Muscle layer of colon (tissue), 2 donors: ENCODE measurements around the gene CPNE2.
"Not testable (repeated sequence)": the region's sequence is repeated elsewhere in the genome, so short reads cannot be mapped to it uniquely, and the experiment has no call there.

ENCODE experiments used
- H3K27ac ChIP-seq: one replicate; pipeline ENCODE4 v1.7.0; 2013; ENCODE audit warnings: low read depth, mild to moderate bottlenecking, low read length, moderate library complexity
- H3K27me3 ChIP-seq, 2 donors: one replicate each; pipeline ENCODE4 v1.7.0; 2013; ENCODE audit warnings: low read length in 2 of 2, mild to moderate bottlenecking in 2 of 2; ENCODE audit not compliant: insufficient read depth in 2 of 2, control insufficient read depth in 1 of 2
- H3K36me3 ChIP-seq: one replicate; pipeline ENCODE4 v1.7.0; 2013; ENCODE audit warnings: mild to moderate bottlenecking, low read length; ENCODE audit not compliant: insufficient read depth
- H3K4me1 ChIP-seq: one replicate; pipeline ENCODE4 v1.7.0; 2013; ENCODE audit warnings: mild to moderate bottlenecking, low read length; ENCODE audit not compliant: insufficient read depth
- H3K4me3 ChIP-seq, 2 donors: one replicate each; pipeline ENCODE4 v1.7.0; 2013; ENCODE audit warnings: low read length in 2 of 2, low read depth in 1 of 2, mild to moderate bottlenecking in 1 of 2, moderate library complexity in 1 of 2
- H3K9ac ChIP-seq: one replicate; pipeline ENCODE4 v1.7.0; 2013; ENCODE audit warnings: low read length
- H3K9me3 ChIP-seq: one replicate; pipeline ENCODE4 v1.7.0; 2013; ENCODE audit warnings: mild to moderate bottlenecking, low read length
- donor health status: abdominal sarcoma.
- donor health status: Adenocarcinoma of cecum.

The CPNE2 gene

GRCh38 chr16:57071081-57071732 is 21.2 kb upstream of the CPNE2 start:
- not testable (repeated sequence) for H3K9me3 ChIP-seq, H3K36me3 ChIP-seq, H3K27ac ChIP-seq, H3K27me3 ChIP-seq, H3K4me1 ChIP-seq, H3K9ac ChIP-seq, H3K4me3 ChIP-seq

- H3K36me3 ChIP-seq: no peaks in the 10 kb centered on the region
Observed at GRCh38 chr16:57071831-57072582, 20.4 kb upstream of the CPNE2 start.

GRCh38 chr16:57072616-57073275 is 19.6 kb upstream of the CPNE2 start:
- Histone ChIP-seq H3K4me3 (no peak overlapping the region), H3K36me3 (no peaks in the 10 kb centered on the region), H3K4me1 (no peaks in the 10 kb centered on the region), H3K9ac (no peak overlapping the region), H3K27me3 (no peaks in the 10 kb centered on the region), H3K27ac (no peak overlapping the region), H3K9me3 (no peaks in the 10 kb centered on the region)

More at GRCh38 chr16:57071831-57072582, 20.4 kb upstream of the CPNE2 start:
- Histone ChIP-seq H3K9me3 (no peaks in the 10 kb centered on the region), H3K4me3 (no peak overlapping the region), H3K27ac (no peak overlapping the region), H3K27me3 (no peaks in the 10 kb centered on the region), H3K4me1 (no peaks in the 10 kb centered on the region), H3K9ac (no peak overlapping the region)

GRCh38 chr16:57077714-57078113 is 14.7 kb upstream of the CPNE2 start:
- Histone ChIP-seq H3K27me3 (no peaks in the 10 kb centered on the region), H3K9ac (no peak overlapping the region), H3K4me1 (no peaks in the 10 kb centered on the region), H3K9me3 (no peaks in the 10 kb centered on the region), H3K4me3 (no peak overlapping the region), H3K27ac (no peak overlapping the region), H3K36me3 (no peaks in the 10 kb centered on the region)

- H3K9me3 ChIP-seq: no peaks in the 10 kb centered on the region
- no peaks in the 10 kb centered on the region for H3K27me3 ChIP-seq
- peaks cover 3% of the 10 kb centered on the region for H3K4me1 ChIP-seq
- no peak overlapping the region for H3K27ac ChIP-seq
- no peak overlapping the region for H3K9ac ChIP-seq
- no peak overlapping the region for H3K4me3 ChIP-seq
- H3K36me3 ChIP-seq: no peaks in the 10 kb centered on the region
Observed at GRCh38 chr16:57081744-57082143, 10.6 kb upstream of the CPNE2 start.

GRCh38 chr16:57082664-57083063 is 9.7 kb upstream of the CPNE2 start:
- H3K27ac ChIP-seq: no peak overlapping the region
- H3K9ac ChIP-seq: no peak overlapping the region
- no peaks in the 10 kb centered on the region for H3K36me3 ChIP-seq
- H3K4me3 ChIP-seq: no peak overlapping the region
- peaks cover 3% of the 10 kb centered on the region for H3K4me1 ChIP-seq
- H3K27me3 ChIP-seq: no peaks in the 10 kb centered on the region
- H3K9me3 ChIP-seq: no peaks in the 10 kb centered on the region

- Histone ChIP-seq H3K27me3 (no peaks in the 10 kb centered on the region), H3K4me3 (no peak overlapping the region), H3K36me3 (no peaks in the 10 kb centered on the region), H3K27ac (no peak overlapping the region), H3K9me3 (no peaks in the 10 kb centered on the region), H3K4me1 (peaks cover 3% of the 10 kb centered on the region), H3K9ac (no peak overlapping the region)
Observed at GRCh38 chr16:57083485-57084126, 8.8 kb upstream of the CPNE2 start.

GRCh38 chr16:57084257-57084770 is 8.1 kb upstream of the CPNE2 start:
- no peak overlapping the region for H3K4me3 ChIP-seq
- H3K27me3 ChIP-seq: no peaks in the 10 kb centered on the region
- H3K9me3 ChIP-seq: no peaks in the 10 kb centered on the region
- peaks cover 3% of the 10 kb centered on the region for H3K4me1 ChIP-seq
- no peak overlapping the region for H3K27ac ChIP-seq
- H3K9ac ChIP-seq: no peak overlapping the region
- H3K36me3 ChIP-seq: no peaks in the 10 kb centered on the region

- H3K4me1 ChIP-seq: peaks cover 3% of the 10 kb centered on the region
- no peak overlapping the region for H3K27ac ChIP-seq
- no peak overlapping the region for H3K4me3 ChIP-seq
- H3K9me3 ChIP-seq: no peaks in the 10 kb centered on the region
- H3K27me3 ChIP-seq: no peaks in the 10 kb centered on the region
- H3K9ac ChIP-seq: no peak overlapping the region
- no peaks in the 10 kb centered on the region for H3K36me3 ChIP-seq
Observed at GRCh38 chr16:57084996-57085395, 7.4 kb upstream of the CPNE2 start.

- Histone ChIP-seq H3K36me3 (no peaks in the 10 kb centered on the region), H3K27me3 (no peaks in the 10 kb centered on the region), H3K9ac (no peak overlapping the region), H3K4me3 (no peak overlapping the region), H3K9me3 (no peaks in the 10 kb centered on the region), H3K4me1 (peaks cover 14% of the 10 kb centered on the region), H3K27ac (no peak overlapping the region)
Observed at GRCh38 chr16:57087003-57087402, 5.4 kb upstream of the CPNE2 start.

GRCh38 chr16:57089406-57089805 is 3.0 kb upstream of the CPNE2 start:
- H3K27ac ChIP-seq: no peak overlapping the region
- H3K4me1 ChIP-seq: peaks cover 24% of the 10 kb centered on the region
- H3K36me3 ChIP-seq: no peaks in the 10 kb centered on the region
- H3K27me3 ChIP-seq: no peaks in the 10 kb centered on the region
- no peak overlapping the region for H3K9ac ChIP-seq
- H3K4me3 ChIP-seq: no peak overlapping the region
- H3K9me3 ChIP-seq: no peaks in the 10 kb centered on the region
